ENCODE data around the gene KLK12.

Gene KLK12

GRCh38 chr19:51034704-51035103, at the start of gene KLK12:
Gene KLK12, minus strand, starts transcription at chr19:51035002. Its CDS starts 381 bp downstream, at chr19:51034621.
- TF ChIP-seq ZFX (IDR thresholded peaks at IDR 0.05; ENCODE audit: borderline replicate concordance) = no peak
- no peak for TF ChIP-seq CTCF (IDR thresholded peaks at IDR 0.05)
- no peak within 1 kb of the TSS for H3K27ac ChIP-seq

GRCh38 chr19:51084505-51084904, 49.7 kb upstream of the KLK12 start:
- TF ChIP-seq CTCF (IDR thresholded peaks at IDR 0.05) (no peak), ZFX (IDR thresholded peaks at IDR 0.05; ENCODE audit: borderline replicate concordance) (no peak)
- no peak overlapping the region for H3K27ac ChIP-seq

GRCh38 chr19:51083783-51084182, 49.0 kb upstream of the KLK12 start:
- H3K27ac ChIP-seq = no peak overlapping the region
- TF ChIP-seq CTCF (IDR thresholded peaks at IDR 0.05) (no peak), ZFX (IDR thresholded peaks at IDR 0.05; ENCODE audit: borderline replicate concordance) (no peak)

- TF ChIP-seq CTCF (IDR thresholded peaks at IDR 0.05) (no peak), ZFX (IDR thresholded peaks at IDR 0.05; ENCODE audit: borderline replicate concordance) (no peak)
- no peak overlapping the region for H3K27ac ChIP-seq
Observed at GRCh38 chr19:51083181-51083580, 48.4 kb upstream of the KLK12 start.

- no peak for TF ChIP-seq CTCF (IDR thresholded peaks at IDR 0.05)
- no peak for TF ChIP-seq ZFX (IDR thresholded peaks at IDR 0.05; ENCODE audit: borderline replicate concordance)
- no peak within 1 kb of the TSS for H3K27ac ChIP-seq
Observed at GRCh38 chr19:51082611-51083010, 47.8 kb upstream of the KLK12 start, which contains the start of gene KLK14. Gene KLK14, minus strand, starts transcription at chr19:51082887. Its CDS starts 273 bp downstream, at chr19:51082614.

GRCh38 chr19:51081476-51081875, 46.7 kb upstream of the KLK12 start:
- TF ChIP-seq ZFX (IDR thresholded peaks at IDR 0.05; ENCODE audit: borderline replicate concordance) (no peak), CTCF (IDR thresholded peaks at IDR 0.05) (no peak)
- H3K27ac ChIP-seq = no peak overlapping the region

- TF ChIP-seq CTCF (IDR thresholded peaks at IDR 0.05) = no peak
- TF ChIP-seq ZFX (IDR thresholded peaks at IDR 0.05; ENCODE audit: borderline replicate concordance) = no peak
- no peak overlapping the region for H3K27ac ChIP-seq
Observed at GRCh38 chr19:51079481-51080110, 44.8 kb upstream of the KLK12 start.

All from 22Rv1 (cell line).